Right atrium auricular region (tissue), 2 donors: ENCODE results near the gene DLST. TPM values are rescaled to one million over a fixed set of nuclear protein-coding genes. Genes with fewer than 3 reads are reported as not detected.

ENCODE experiments used
- DNase-seq: peaks from one replicate; pipeline ENCODE4 v3.0.0-alpha.2; 2019; ENCODE audit warnings: low spot score
- H3K27ac ChIP-seq, 2 donors: fragments of 200-600 bp; sonication (generic); 1 replicate in 1 of 2; 2 replicates in 1 of 2; pipeline ENCODE4 v1.5.1; 2016 to 2019
- H3K27me3 ChIP-seq, 2 donors: fragments of 200-600 bp; sonication (generic); one replicate each; pipeline versions ENCODE4 v1.5.1 to v1.6.0; 2017 to 2019
- H3K36me3 ChIP-seq: fragments of 200-600 bp; sonication (generic); one replicate; pipeline ENCODE4 v1.5.1; 2016
- H3K4me1 ChIP-seq, 2 donors: fragments of 200-600 bp; sonication (generic); one replicate each; pipeline versions ENCODE4 v1.5.1 to v1.6.0; 2017 to 2019
- H3K4me3 ChIP-seq, 2 donors: fragments of 200-600 bp; sonication (generic); 1 replicate in 1 of 2; 2 replicates in 1 of 2; pipeline ENCODE4 v1.5.1; 2017 to 2019; ENCODE audit warnings: mild to moderate bottlenecking in 1 of 2, moderate library complexity in 1 of 2
- H3K9me3 ChIP-seq, 2 donors: fragments of 200-600 bp; sonication (generic); one replicate each; pipeline ENCODE4 v1.5.1; 2019
- CTCF ChIP-seq, 2 donors: fragments of 200-600 bp; sonication (generic); IDR thresholded peaks; one replicate each; pipeline ENCODE4 v1.5.1; 2019; ENCODE audit warnings: antibody characterized with exemption in 2 of 2
- total RNA-seq, 2 donors: library from RNA; depleted of rRNA; stranded (reverse); fragments of >200 nt; gene quantifications; one replicate each; pipeline ENCODE4 v1.1.0, GENCODE V29; 2016

Gene DLST
- total RNA-seq, 2 donors from 2014 or later: 71.1 to 105 TPM

- H3K4me3 ChIP-seq: no peak overlapping the region
- peaks cover 0 to 41% of the 10 kb centered on the region in 2 donors for H3K4me1 ChIP-seq
- no peak for DNase-seq
- H3K27me3 ChIP-seq: no peaks in the 10 kb centered on the region
- H3K36me3 ChIP-seq: no peaks in the 10 kb centered on the region
- TF ChIP-seq CTCF (IDR thresholded peaks at IDR 0.05): no peak
- no peaks in the 10 kb centered on the region for H3K9me3 ChIP-seq
- H3K27ac ChIP-seq: no peak overlapping the region
Measured at GRCh38 chr14:74908861-74909341, 27.2 kb downstream of the DLST start.

GRCh38 chr14:74909501-74909900 lies 27.8 kb downstream of the DLST start:
- no peak overlapping the region for H3K4me3 ChIP-seq
- no peaks in the 10 kb centered on the region for H3K9me3 ChIP-seq
- no peak overlapping the region for H3K27ac ChIP-seq
- DNase-seq: no peak
- no peaks in the 10 kb centered on the region for H3K36me3 ChIP-seq
- peaks cover 0 to 46% of the 10 kb centered on the region in 2 donors for H3K4me1 ChIP-seq
- no peaks in the 10 kb centered on the region for H3K27me3 ChIP-seq
- TF ChIP-seq CTCF (IDR thresholded peaks at IDR 0.05): no peak

GRCh38 chr14:74909911-74910310 lies 28.2 kb downstream of the DLST start:
- DNase-seq: no peak
- TF ChIP-seq CTCF (IDR thresholded peaks at IDR 0.05): no peak
- H3K36me3 ChIP-seq: no peaks in the 10 kb centered on the region
- no peaks in the 10 kb centered on the region for H3K27me3 ChIP-seq
- H3K4me1 ChIP-seq: peaks cover 0 to 46% of the 10 kb centered on the region in 2 donors
- H3K4me3 ChIP-seq: no peak overlapping the region
- no peaks in the 10 kb centered on the region for H3K9me3 ChIP-seq
- H3K27ac ChIP-seq: no peak overlapping the region

- Histone ChIP-seq H3K4me3 (no peak overlapping the region), H3K27me3 (no peaks in the 10 kb centered on the region), H3K4me1 (peaks cover 0 to 43% of the 10 kb centered on the region in 2 donors), H3K9me3 (no peaks in the 10 kb centered on the region), H3K36me3 (no peaks in the 10 kb centered on the region), H3K27ac (no peak overlapping the region)
- TF ChIP-seq CTCF (IDR thresholded peaks at IDR 0.05): no peak
- DNase-seq: no peak
Measured at GRCh38 chr14:74910556-74910955, 28.8 kb downstream of the DLST start.

- Histone ChIP-seq H3K27ac (no peak overlapping the region), H3K9me3 (no peaks in the 10 kb centered on the region), H3K36me3 (no peaks in the 10 kb centered on the region), H3K4me3 (no peak overlapping the region), H3K4me1 (peaks cover 0 to 42% of the 10 kb centered on the region in 2 donors), H3K27me3 (no peaks in the 10 kb centered on the region)
- TF ChIP-seq CTCF (IDR thresholded peaks at IDR 0.05): no peak
- DNase-seq: no peak
Measured at GRCh38 chr14:74911221-74911620, 29.5 kb downstream of the DLST start.

- Histone ChIP-seq H3K4me3 (no peak overlapping the region), H3K4me1 (peaks cover 0 to 42% of the 10 kb centered on the region in 2 donors), H3K36me3 (no peaks in the 10 kb centered on the region), H3K27me3 (no peaks in the 10 kb centered on the region), H3K27ac (no peak overlapping the region), H3K9me3 (no peaks in the 10 kb centered on the region)
- no peak for TF ChIP-seq CTCF (IDR thresholded peaks at IDR 0.05)
- DNase-seq: no peak
Measured at GRCh38 chr14:74911704-74912103, 30.0 kb downstream of the DLST start.
